Subcutaneous abdominal adipose tissue (tissue), 5 donors: ENCODE data around the gene PIGN.

Experiments
- H3K27ac ChIP-seq: one replicate; pipeline ENCODE4 v1.7.0; 2013; ENCODE audit warnings: low read depth, mild to moderate bottlenecking, inconsistent platforms, low read length, moderate library complexity
- H3K27me3 ChIP-seq, 5 donors: one replicate each; pipeline ENCODE4 v1.7.0; 2013; ENCODE audit warnings: low read length in 5 of 5, inconsistent platforms in 1 of 5; ENCODE audit not compliant: control insufficient read depth in 5 of 5, insufficient read depth in 4 of 5
- H3K36me3 ChIP-seq, 5 donors: one replicate each; pipeline ENCODE4 v1.7.0; 2013; ENCODE audit warnings: low read length in 5 of 5; ENCODE audit not compliant: control insufficient read depth in 5 of 5, insufficient read depth in 5 of 5
- H3K4me1 ChIP-seq, 5 donors: one replicate each; pipeline ENCODE4 v1.7.0; 2013; ENCODE audit warnings: low read length in 5 of 5, mild to moderate bottlenecking in 3 of 5, moderate library complexity in 1 of 5; ENCODE audit not compliant: control insufficient read depth in 5 of 5, insufficient read depth in 5 of 5
- H3K4me3 ChIP-seq, 5 donors: one replicate each; pipeline ENCODE4 v1.7.0; 2013; ENCODE audit warnings: low read length in 5 of 5, low read depth in 1 of 5
- H3K9ac ChIP-seq, 5 donors: one replicate each; pipeline ENCODE4 v1.7.0; 2013; ENCODE audit warnings: low read length in 5 of 5, mild to moderate bottlenecking in 4 of 5, moderate library complexity in 3 of 5
- H3K9me3 ChIP-seq, 5 donors: one replicate each; pipeline ENCODE4 v1.7.0; 2013; ENCODE audit warnings: low read length in 5 of 5; ENCODE audit not compliant: control insufficient read depth in 5 of 5
- donor health status: healthy.
- donor health status: healthy.
- donor health status: healthy.
- donor health status: healthy.
- donor health status: healthy.

The PIGN gene, protein sequence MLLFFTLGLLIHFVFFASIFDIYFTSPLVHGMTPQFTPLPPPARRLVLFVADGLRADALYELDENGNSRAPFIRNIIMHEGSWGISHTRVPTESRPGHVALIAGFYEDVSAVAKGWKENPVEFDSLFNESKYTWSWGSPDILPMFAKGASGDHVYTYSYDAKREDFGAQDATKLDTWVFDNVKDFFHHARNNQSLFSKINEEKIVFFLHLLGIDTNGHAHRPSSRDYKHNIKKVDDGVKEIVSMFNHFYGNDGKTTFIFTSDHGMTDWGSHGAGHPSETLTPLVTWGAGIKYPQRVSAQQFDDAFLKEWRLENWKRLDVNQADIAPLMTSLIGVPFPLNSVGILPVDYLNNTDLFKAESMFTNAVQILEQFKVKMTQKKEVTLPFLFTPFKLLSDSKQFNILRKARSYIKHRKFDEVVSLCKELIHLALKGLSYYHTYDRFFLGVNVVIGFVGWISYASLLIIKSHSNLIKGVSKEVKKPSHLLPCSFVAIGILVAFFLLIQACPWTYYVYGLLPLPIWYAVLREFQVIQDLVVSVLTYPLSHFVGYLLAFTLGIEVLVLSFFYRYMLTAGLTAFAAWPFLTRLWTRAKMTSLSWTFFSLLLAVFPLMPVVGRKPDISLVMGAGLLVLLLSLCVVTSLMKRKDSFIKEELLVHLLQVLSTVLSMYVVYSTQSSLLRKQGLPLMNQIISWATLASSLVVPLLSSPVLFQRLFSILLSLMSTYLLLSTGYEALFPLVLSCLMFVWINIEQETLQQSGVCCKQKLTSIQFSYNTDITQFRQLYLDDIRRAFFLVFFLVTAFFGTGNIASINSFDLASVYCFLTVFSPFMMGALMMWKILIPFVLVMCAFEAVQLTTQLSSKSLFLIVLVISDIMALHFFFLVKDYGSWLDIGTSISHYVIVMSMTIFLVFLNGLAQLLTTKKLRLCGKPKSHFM

GRCh38 chr18:62186774-62187542 lies at the start of gene PIGN, which contains the start of gene RELCH:
Gene PIGN (minus strand): TSS chr18:62187056. CDS start chr18:62161353, 25,703 bp downstream.
Gene RELCH (plus strand): TSS chr18:62187255. CDS start chr18:62187506, 251 bp downstream.
- H3K4me1 ChIP-seq, result peaks cover 3 to 47% (median 40%) of the 10 kb centered on the region in 5 donors
- H3K9me3 ChIP-seq, result no peaks in the 10 kb centered on the region
- peak within 1 kb of the TSS; percentile 89 to 100 (median 100) for H3K4me3 ChIP-seq
- no peaks in the 10 kb centered on the region for H3K27me3 ChIP-seq
- peak within 1 kb of the TSS; percentile 71 for H3K27ac ChIP-seq
- peak within 1 kb of the TSS; percentile 69 to 96 (median 93) for H3K9ac ChIP-seq
- H3K36me3 ChIP-seq, result no peaks in the 10 kb centered on the region

GRCh38 chr18:62236252-62236651 lies 49.4 kb upstream of the PIGN start:
- no peaks in the 10 kb centered on the region for H3K4me1 ChIP-seq
- no peak overlapping the region for H3K4me3 ChIP-seq
- H3K27me3 ChIP-seq, result no peaks in the 10 kb centered on the region
- H3K27ac ChIP-seq, result no peak overlapping the region
- no peaks in the 10 kb centered on the region for H3K9me3 ChIP-seq
- H3K36me3 ChIP-seq, result peaks cover 14 to 34% (median 23%) of the 10 kb centered on the region in 5 donors
- no peak overlapping the region for H3K9ac ChIP-seq

DNA sequence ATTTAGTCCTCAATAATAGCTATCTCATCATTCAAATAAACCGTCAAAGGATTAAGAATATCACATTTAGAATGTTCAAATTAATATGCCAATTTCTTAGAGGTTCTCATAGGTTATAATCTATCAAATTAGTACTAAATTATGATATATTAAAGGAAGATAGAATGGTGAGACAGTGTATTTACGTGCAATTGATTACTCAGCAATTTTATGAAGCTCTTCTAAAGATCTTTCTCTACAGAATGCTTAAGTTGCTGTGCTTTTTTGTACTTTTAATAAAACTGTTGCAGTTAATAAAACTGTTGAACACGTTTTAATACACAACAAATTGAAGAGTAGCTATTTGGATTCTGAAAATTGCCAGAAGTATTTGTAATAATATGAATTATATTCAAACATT lies 39.2 kb upstream of the PIGN start:
- H3K27me3 ChIP-seq, result no peaks in the 10 kb centered on the region
- no peaks in the 10 kb centered on the region for H3K4me1 ChIP-seq
- peaks cover 21 to 39% (median 35%) of the 10 kb centered on the region in 5 donors for H3K36me3 ChIP-seq
- H3K9ac ChIP-seq, result no peak overlapping the region
- peaks cover 0 to 9% (median 7%) of the 10 kb centered on the region in 5 donors for H3K9me3 ChIP-seq
- no peak overlapping the region for H3K4me3 ChIP-seq
- H3K27ac ChIP-seq, result no peak overlapping the region

DNA sequence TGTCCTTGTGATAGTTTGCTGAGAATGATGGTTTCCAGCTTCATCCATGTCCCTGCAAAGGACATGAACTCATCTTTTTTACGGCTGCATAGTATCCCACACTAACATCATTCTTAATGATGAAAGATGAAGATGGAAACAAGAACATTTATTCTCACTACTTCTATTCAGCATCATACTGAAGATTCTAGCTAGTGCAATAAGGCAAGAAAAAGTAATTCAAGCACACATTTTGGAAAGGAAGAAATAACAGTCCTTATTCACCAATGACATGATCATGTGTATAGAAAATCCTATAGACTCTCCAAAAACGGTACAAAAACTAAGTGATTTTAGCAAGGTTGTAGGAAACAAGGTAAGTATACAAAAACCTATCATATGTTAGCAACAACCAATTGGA lies 37.4 kb upstream of the PIGN start:
- Histone ChIP-seq H3K9ac (no peak overlapping the region), H3K27me3 (no peaks in the 10 kb centered on the region), H3K9me3 (peaks cover 0 to 9% (median 7%) of the 10 kb centered on the region in 5 donors), H3K36me3 (peaks cover 18 to 26% (median 23%) of the 10 kb centered on the region in 5 donors), H3K4me3 (no peak overlapping the region), H3K27ac (no peak overlapping the region), H3K4me1 (no peaks in the 10 kb centered on the region)

DNA sequence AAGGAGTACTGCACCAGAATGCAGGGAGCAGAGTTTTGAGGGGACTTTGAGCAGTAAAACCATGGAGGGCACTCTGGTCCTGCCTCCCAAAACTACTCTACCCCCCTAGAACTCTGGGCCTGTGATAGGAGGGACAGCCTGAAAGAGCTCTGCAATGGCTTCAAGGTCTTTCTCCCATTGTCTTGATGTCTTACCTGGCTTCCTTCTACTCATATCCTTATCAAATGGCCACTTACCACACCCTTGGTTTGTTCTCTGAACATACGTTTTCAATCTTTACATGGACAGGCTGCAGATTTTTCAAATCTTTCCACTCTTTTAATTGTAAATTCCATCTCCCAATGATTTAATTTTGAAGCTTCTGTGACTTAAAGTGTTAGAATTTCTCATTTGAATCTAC lies 27.9 kb upstream of the PIGN start:
- Histone ChIP-seq H3K4me3 (no peak overlapping the region), H3K9me3 (peaks cover 0 to 7% (median 0%) of the 10 kb centered on the region in 5 donors), H3K9ac (no peak overlapping the region), H3K27me3 (no peaks in the 10 kb centered on the region), H3K27ac (no peak overlapping the region), H3K4me1 (no peaks in the 10 kb centered on the region), H3K36me3 (peaks cover 11 to 25% (median 15%) of the 10 kb centered on the region in 5 donors)

- peaks cover 10 to 21% (median 15%) of the 10 kb centered on the region in 5 donors for H3K36me3 ChIP-seq
- H3K27ac ChIP-seq, result no peak overlapping the region
- no peaks in the 10 kb centered on the region for H3K4me1 ChIP-seq
- peaks cover 0 to 7% (median 0%) of the 10 kb centered on the region in 5 donors for H3K9me3 ChIP-seq
- H3K27me3 ChIP-seq, result no peaks in the 10 kb centered on the region
- no peak overlapping the region for H3K9ac ChIP-seq
- no peak overlapping the region for H3K4me3 ChIP-seq
These were observed 24.5 kb upstream of the PIGN start for GRCh38 chr18:62211325-62211828.

- H3K36me3 ChIP-seq, result peaks cover 7 to 20% (median 15%) of the 10 kb centered on the region in 5 donors
These were observed 23.3 kb upstream of the PIGN start for GRCh38 chr18:62210138-62210537.

DNA sequence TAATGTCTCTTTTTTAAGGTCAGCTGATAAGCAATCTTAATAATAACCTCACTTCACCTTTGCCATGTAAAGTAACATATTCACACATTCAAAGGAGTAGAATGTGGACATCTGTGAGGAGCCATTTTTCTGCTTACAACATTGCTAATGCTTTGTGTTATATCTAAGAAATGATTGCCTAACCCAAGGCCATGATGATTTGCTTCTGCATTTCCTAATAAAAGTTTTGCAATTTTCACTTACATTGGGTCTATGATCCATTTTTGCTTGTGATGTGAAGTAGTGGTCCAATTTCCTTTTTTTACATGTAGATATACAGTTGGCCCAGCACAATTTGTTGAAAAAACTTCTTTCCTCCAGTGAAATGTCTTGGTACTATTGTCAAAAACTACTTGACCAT lies 22.2 kb upstream of the PIGN start:
- Histone ChIP-seq H3K4me1 (no peaks in the 10 kb centered on the region), H3K9me3 (peaks cover 0 to 7% (median 0%) of the 10 kb centered on the region in 5 donors), H3K27ac (no peak overlapping the region), H3K36me3 (peaks cover 5 to 10% (median 8%) of the 10 kb centered on the region in 5 donors), H3K4me3 (no peak overlapping the region), H3K9ac (no peak overlapping the region), H3K27me3 (no peaks in the 10 kb centered on the region)

More at GRCh38 chr18:62210138-62210537, 23.3 kb upstream of the PIGN start:
- Histone ChIP-seq H3K27me3 (no peaks in the 10 kb centered on the region), H3K9ac (no peak overlapping the region), H3K9me3 (peaks cover 0 to 7% (median 0%) of the 10 kb centered on the region in 5 donors), H3K27ac (no peak overlapping the region), H3K4me1 (no peaks in the 10 kb centered on the region), H3K4me3 (no peak overlapping the region)

DNA sequence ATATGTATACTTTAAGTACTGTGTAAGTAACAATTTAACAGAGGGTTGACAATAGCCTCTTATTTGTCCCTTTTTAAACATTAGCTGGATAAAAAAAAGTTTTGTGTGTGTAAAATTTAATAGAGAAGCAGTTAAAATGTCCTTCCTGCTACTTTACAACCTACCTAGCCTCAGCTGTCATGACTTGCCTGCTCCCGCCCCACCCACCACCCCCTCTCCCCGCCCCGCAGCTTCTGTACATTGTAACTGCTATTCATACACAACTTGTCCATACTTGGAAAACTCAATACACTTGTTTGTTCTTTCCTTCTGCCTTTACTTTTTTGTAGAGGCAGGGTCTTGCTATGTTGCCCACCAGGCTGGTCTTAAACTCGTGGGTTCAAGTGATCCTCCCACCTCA lies 19.7 kb upstream of the PIGN start:
- H3K4me1 ChIP-seq, result no peaks in the 10 kb centered on the region
- H3K36me3 ChIP-seq, result no peaks in the 10 kb centered on the region
- no peak overlapping the region for H3K9ac ChIP-seq
- H3K9me3 ChIP-seq, result peaks cover 0 to 7% (median 0%) of the 10 kb centered on the region in 5 donors
- H3K27me3 ChIP-seq, result no peaks in the 10 kb centered on the region
- no peak overlapping the region for H3K4me3 ChIP-seq
- no peak overlapping the region for H3K27ac ChIP-seq
